K562 (cell line): ENCODE data around the gene SYNE1. TPM values are rescaled to one million over a fixed set of nuclear protein-coding genes. Genes with fewer than 3 reads are reported as not detected.
"Not testable (repeated sequence)": the region's sequence is repeated elsewhere in the genome, so short reads cannot be mapped to it uniquely, and the experiment has no call there.

Experiments used
- ATAC-seq: fragments of 200-7000 bp; cut with Tn5 transposase; 3 replicates; pipeline ENCODE4 v1.9.1; 2020; ENCODE audit warnings: moderate library complexity
- BruUV-seq: library from RNA; stranded (reverse); fragments of 400-500 nt; replicated peaks from 2 replicates; lab custom pipeline; 2021; lab: Mats Ljungman, UMichigan
- CTCF ChIA-PET: fragments of 300-600 bp; formaldehyde crosslinking; extraction: SDS; loops from one replicate; lab custom pipeline; 2021; ENCODE audit warnings: low intra/inter-chr PET ratio; lab: Yijun Ruan, JAX
- POLR2A ChIA-PET: fragments of 300-600, 350-650 bp; sonication (Branson Sonifier 250); formaldehyde crosslinking; extraction: SDS; loops from one replicate; lab custom pipeline; 2021; ENCODE audit warnings: antibody characterized with exemption, inconsistent platforms; lab: Yijun Ruan, JAX
- DNase-seq, 4 experiments: peaks; one replicate each; pipeline versions ENCODE4 v3.0.0 to v3.0.0-alpha.2; 2011 to 2018; ENCODE audit warnings: low spot score in 3 of 4, mixed read lengths in 3 of 4; ENCODE audit errors: extremely low read depth in 1 of 4
- FAIRE-seq: peaks from 2 replicates; lab custom pipeline; 2011; peaks lifted over from hg19 to GRCh38; lab: Jason Lieb, UNC
- H2AFZ ChIP-seq: 2 replicates; pipeline ENCODE4 v1.6.0; 2011; ENCODE audit warnings: low read depth, low read length, control low read depth, inconsistent platforms
- H3K27ac ChIP-seq: fragments of 200-600 bp; 3 replicates; pipeline ENCODE4 v1.8.0; 2011; ENCODE audit warnings: low read depth, mild to moderate bottlenecking, control low read depth, inconsistent platforms, low read length, moderate library complexity, mixed read lengths; ENCODE audit errors: extremely low read depth
- H3K27me3 ChIP-seq, 2 experiments: fragments of 300-600 bp in 1 of 2; 2 replicates in 1 of 2; 3 replicates in 1 of 2; pipeline versions ENCODE4 v1.6.0 to v1.8.0; 2011; ENCODE audit warnings: inconsistent platforms in 2 of 2, low read length in 2 of 2, mild to moderate bottlenecking in 1 of 2, mixed read lengths in 1 of 2, moderate library complexity in 1 of 2; ENCODE audit not compliant: control insufficient read depth in 2 of 2, insufficient read depth in 2 of 2
- H3K36me3 ChIP-seq: fragments of 300-600 bp; 3 replicates; pipeline ENCODE4 v1.8.0; 2011; ENCODE audit warnings: mild to moderate bottlenecking, low read length, inconsistent platforms; ENCODE audit not compliant: control insufficient read depth, insufficient read depth
- H3K4me1 ChIP-seq, 2 experiments: fragments of 200-600 bp in 1 of 2; replicated peaks in 1 of 2; 2 replicates in 1 of 2; 3 replicates in 1 of 2; pipeline versions ENCODE4 v1.5.1 to v1.8.0; 2011; ENCODE audit warnings: inconsistent platforms in 2 of 2, low read length in 2 of 2, mild to moderate bottlenecking in 1 of 2, mixed read lengths in 1 of 2, moderate library complexity in 1 of 2; ENCODE audit not compliant: control insufficient read depth in 2 of 2, insufficient read depth in 2 of 2
- H3K4me2 ChIP-seq: 2 replicates; pipeline ENCODE4 v1.6.1; 2011; ENCODE audit warnings: low read length, control low read depth, inconsistent platforms, mixed read lengths; ENCODE audit not compliant: insufficient read depth
- H3K4me3 ChIP-seq: fragments of 200-600 bp; sonication (generic), shearing (Covaris generic); 2 replicates; pipeline ENCODE4 v1.5.1; 2016; ENCODE audit warnings: control low read depth, inconsistent platforms
- H3K79me2 ChIP-seq: fragments of 200-600 bp; 3 replicates; pipeline ENCODE4 v1.8.0; 2011; ENCODE audit warnings: low read length, inconsistent platforms; ENCODE audit not compliant: control insufficient read depth, insufficient read depth
- H3K9ac ChIP-seq, 2 experiments: 2 replicates each; pipeline versions ENCODE4 v1.6.0 to v1.6.1; 2011; ENCODE audit warnings: low read depth in 2 of 2, low read length in 2 of 2, control low read depth in 1 of 2, inconsistent platforms in 1 of 2, mild to moderate bottlenecking in 1 of 2, mixed read lengths in 1 of 2; ENCODE audit not compliant: insufficient read depth in 1 of 2
- H3K9me1 ChIP-seq: one replicate; pipeline ENCODE4 v1.6.0; 2011; ENCODE audit warnings: inconsistent platforms, mild to moderate bottlenecking, low read length, moderate library complexity; ENCODE audit not compliant: control insufficient read depth, insufficient read depth
- H3K9me3 ChIP-seq: replicated peaks from 2 replicates; pipeline ENCODE4 v1.5.1; 2011; ENCODE audit warnings: low read depth, low read length, inconsistent platforms; ENCODE audit not compliant: control insufficient read depth, insufficient read depth
- H4K20me1 ChIP-seq: replicated peaks from 2 replicates; pipeline ENCODE4 v1.6.1; 2011; ENCODE audit warnings: low read length, inconsistent platforms, mixed read lengths; ENCODE audit not compliant: control insufficient read depth, insufficient read depth
- TOE1 ChIP-seq, 2 experiments: fragments of 450-650 bp in 1 of 2; sonication (generic) in 1 of 2; formaldehyde crosslinking in 1 of 2; IDR thresholded peaks; 2 replicates each; pipeline versions ENCODE4 v1.7.1 to v1.8.0; 2016 to 2022; ENCODE audit warnings: borderline replicate concordance in 2 of 2, mild to moderate bottlenecking in 2 of 2, antibody characterized with exemption in 1 of 2, inconsistent platforms in 1 of 2, low read depth in 1 of 2, missing genetic modification reagents in 1 of 2, moderate library complexity in 1 of 2
- TRIM28 ChIP-seq: fragments of 450-650 bp; IDR thresholded peaks from 2 replicates; pipeline ENCODE4 v1.6.1; 2017
- ZNF431 ChIP-seq: sonication (generic); formaldehyde crosslinking; IDR thresholded peaks from 2 replicates; pipeline ENCODE4 v1.8.0; 2022; ENCODE audit warnings: mild to moderate bottlenecking, missing genetic modification reagents
- WGBS: fragments of 100-300 bp; shearing (Covaris generic); methylation state at CpG from one replicate; pipeline ENCODE4 v1.1.6; 2016; ENCODE audit warnings: low coverage, mixed read lengths; ENCODE audit not compliant: insufficient coverage; ENCODE audit errors: missing lambda C conversion rate; 5-methylcytosine and 5-hydroxymethylcytosine counted together
- in situ Hi-C: fragments of 300-500 bp; cut with MboI; formaldehyde crosslinking; loops from 4 replicates; pipeline ENCODE4 v1.15.0; 2018; ENCODE audit warnings: inconsistent platforms, mixed read lengths
- intact Hi-C: fragments of 100-400 bp; cut with micrococcal nuclease; formaldehyde crosslinking; loops from 2 replicates; pipeline ENCODE4 v1.14.2; 2022
- polyA plus RNA-seq, 8 experiments: library from polyadenylated mRNA; depleted of rRNA in 4 of 8; stranded (reverse) in 5 of 8; unstranded in 3 of 8; fragments of >200 nt; fragmentation: Nextera tagmentation in 2 of 8; fragmentation: Illumina TruSeq in 1 of 8; extraction: Ambion mirVana in 2 of 8; extraction: Trizol in 1 of 8; gene quantifications; 2 replicates each; pipeline versions ENCODE4 v1.2.1 to v1.2.3, GENCODE V29; 2011 to 2014; ENCODE audit warnings: inconsistent platforms in 1 of 8, missing spikeins in 1 of 8
- total RNA-seq, 7 experiments: library from RNA; depleted of rRNA in 6 of 7; stranded (reverse); fragments of >200 nt in 6 of 7; fragmentation: Illumina TruSeq in 2 of 7; extraction: Trizol in 2 of 7; gene quantifications; 2 replicates each; pipeline versions ENCODE4 v1.2.1 to v1.2.3, GENCODE V29; 2011 to 2021; ENCODE audit warnings: low replicate concordance in 1 of 7

SYNE1 gene
- total and polyA plus RNA-seq, 9 of the 15 experiments (the other 6 are each of a cell fraction or from before 2014, with no cell fraction given), result under 0.01 to 0.42 (median 0.08) TPM; not detected in 1

DNA sequence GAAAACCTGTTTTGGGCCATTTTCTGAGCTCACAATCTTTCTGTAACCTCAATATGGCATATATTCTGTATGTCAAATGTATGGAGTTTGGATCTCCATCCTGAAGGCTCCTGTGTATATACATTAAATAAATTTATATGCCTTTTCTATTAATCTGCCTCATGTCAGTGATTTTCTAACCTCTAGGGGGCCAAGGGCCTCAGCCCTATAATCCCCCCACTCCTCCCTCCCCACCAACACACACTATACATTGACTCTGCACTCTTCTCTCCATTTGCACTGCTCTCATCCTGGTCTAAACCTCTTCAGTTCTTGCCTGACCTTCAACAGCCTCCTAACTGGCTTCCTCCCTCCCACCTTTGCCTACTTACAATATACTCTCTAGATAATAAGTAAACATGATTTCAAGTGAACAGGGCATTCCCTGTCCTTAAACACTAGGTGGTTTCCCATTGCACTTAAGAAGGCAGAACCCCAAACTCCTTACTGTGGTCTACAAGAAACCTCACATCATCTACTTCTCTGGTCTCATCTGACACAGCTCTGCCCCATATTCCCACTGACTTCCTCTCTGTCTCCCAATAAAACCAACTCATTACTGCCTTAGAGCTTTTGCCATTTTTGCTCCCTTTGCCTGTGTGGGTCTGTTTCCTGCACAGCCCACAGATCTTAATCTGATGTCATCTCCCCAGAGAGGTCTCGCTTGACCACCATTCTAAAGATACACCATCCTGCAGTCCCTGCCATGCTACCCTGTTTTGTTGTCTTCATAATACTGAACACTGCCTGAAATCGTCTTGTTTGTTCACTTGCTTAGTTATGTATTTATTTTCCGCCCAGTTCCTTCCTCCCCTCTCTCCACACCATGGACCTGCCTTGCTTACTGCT is 213.7 kb downstream of the SYNE1 start:
- Histone ChIP-seq H3K27ac (no peak overlapping the region), H3K4me1 (no peaks in the 10 kb centered on the region), H3K79me2 (no peaks in the 10 kb centered on the region), H3K36me3 (no peaks in the 10 kb centered on the region), H3K4me2 (no peak overlapping the region), H3K4me3 (no peak overlapping the region), H3K27me3 (no peaks in the 10 kb centered on the region), H4K20me1 (no peaks in the 10 kb centered on the region), H3K9me3 (peaks cover 8% of the 10 kb centered on the region; the same call in 1 of the 2 replicates), H2AFZ (no peak overlapping the region), H3K9ac (no peak overlapping the region), H3K9me1 (no peaks in the 10 kb centered on the region)
- no TSS peak for BruUV-seq
- no peak for DNase-seq
- intact Hi-C loops (no loop called here), in situ Hi-C loops (no loop called here)
- TF ChIP-seq TOE1 (IDR thresholded peaks at IDR 0.05; ENCODE audit: borderline replicate concordance) (no peak), TOE1 (CRISPR knock-in tag; IDR thresholded peaks at IDR 0.05; ENCODE audit: borderline replicate concordance, low read depth) (no peak), ZNF431 (CRISPR knock-in tag) (no peak), TRIM28 (no peak)
- ChIA-PET CTCF (no interaction called here), POLR2A (no interaction called here)
- WGBS, result 0% methylated on average over 3 of the region's 3 CpGs
- no peak for FAIRE-seq
- ATAC-seq, result no peak

GRCh38 chr6:152421496-152421895 is 215.7 kb downstream of the SYNE1 start:
- H2AFZ ChIP-seq, H3K9me3 ChIP-seq, BruUV-seq, H3K4me2 ChIP-seq, CTCF ChIA-PET, intact Hi-C loops, FAIRE-seq, H3K4me3 ChIP-seq, H3K79me2 ChIP-seq, H3K4me1 ChIP-seq, POLR2A ChIA-PET, H3K27me3 ChIP-seq, H4K20me1 ChIP-seq, H3K27ac ChIP-seq, H3K9ac ChIP-seq, H3K36me3 ChIP-seq, in situ Hi-C loops, DNase-seq, H3K9me1 ChIP-seq, ATAC-seq: not testable (repeated sequence)
- 8% methylated on average over 2 of the region's 2 CpGs for WGBS
